G401.6 (cell line): Measurements from ENCODE around the gene LMNA.
A peak's percentile ranks its signal among the peaks of the same experiment; 100 is the strongest.
"Not testable (repeated sequence)": the region's sequence is repeated elsewhere in the genome, so short reads cannot be mapped to it uniquely, and the experiment has no call there.

Experiments
- FAIRE-seq: peaks from 2 replicates; lab custom pipeline; 2012; peaks lifted over from hg19 to GRCh38; lab: Jason Lieb, UNC

The LMNA gene

GRCh38 chr1:156104861-156105832, 9.4 kb upstream of the LMNA start:
- FAIRE-seq: peak; percentile 94

DNA sequence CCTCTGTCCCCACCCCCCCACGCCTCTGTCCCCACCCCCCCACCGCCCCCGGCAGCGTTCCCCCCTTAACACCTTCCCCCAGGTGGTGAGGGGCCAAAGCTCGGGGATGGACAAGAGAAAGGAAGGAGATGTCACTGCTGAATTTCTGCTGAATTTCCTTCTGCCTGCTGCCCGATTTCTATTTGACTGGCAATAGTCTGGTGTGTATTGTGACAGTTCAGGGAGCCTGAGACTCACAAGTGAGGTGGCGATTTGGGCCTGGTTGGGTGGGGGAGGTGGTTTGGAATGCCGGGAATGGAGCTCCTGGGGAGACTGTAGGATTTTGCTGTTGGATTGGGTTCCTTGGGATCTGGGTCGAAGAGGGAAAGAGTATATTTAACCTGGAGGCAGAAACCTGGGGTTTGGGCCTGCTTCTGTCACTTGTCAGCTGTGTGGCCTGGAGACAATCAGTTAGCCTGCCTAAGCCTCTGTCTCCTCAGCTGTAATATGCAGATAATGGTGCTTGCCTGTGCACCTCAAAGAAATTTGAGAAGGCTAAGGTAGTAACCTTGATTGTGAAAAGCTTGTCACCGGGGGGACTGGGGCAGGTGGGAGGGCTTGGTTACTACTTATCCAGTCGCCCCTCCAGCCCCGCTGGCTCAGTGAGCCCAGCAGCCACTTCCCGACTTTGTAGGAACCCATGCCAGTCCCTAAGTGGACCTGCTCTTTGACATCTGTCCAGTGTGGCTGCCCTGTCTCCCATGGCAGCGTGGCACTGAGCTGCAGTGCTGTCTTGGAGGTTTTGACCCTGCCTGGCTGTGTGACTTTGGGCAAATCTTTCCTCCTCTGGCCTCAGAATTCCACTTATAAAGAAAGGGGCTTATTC, 7.7 kb upstream of the LMNA start:
- no peak for FAIRE-seq

GRCh38 chr1:156108057-156108456, 6.5 kb upstream of the LMNA start:
- no peak for FAIRE-seq

- FAIRE-seq: no peak
Measured at GRCh38 chr1:156108664-156109241, 5.8 kb upstream of the LMNA start.

- FAIRE-seq: no peak
Measured at GRCh38 chr1:156110252-156110651, 4.3 kb upstream of the LMNA start.

DNA sequence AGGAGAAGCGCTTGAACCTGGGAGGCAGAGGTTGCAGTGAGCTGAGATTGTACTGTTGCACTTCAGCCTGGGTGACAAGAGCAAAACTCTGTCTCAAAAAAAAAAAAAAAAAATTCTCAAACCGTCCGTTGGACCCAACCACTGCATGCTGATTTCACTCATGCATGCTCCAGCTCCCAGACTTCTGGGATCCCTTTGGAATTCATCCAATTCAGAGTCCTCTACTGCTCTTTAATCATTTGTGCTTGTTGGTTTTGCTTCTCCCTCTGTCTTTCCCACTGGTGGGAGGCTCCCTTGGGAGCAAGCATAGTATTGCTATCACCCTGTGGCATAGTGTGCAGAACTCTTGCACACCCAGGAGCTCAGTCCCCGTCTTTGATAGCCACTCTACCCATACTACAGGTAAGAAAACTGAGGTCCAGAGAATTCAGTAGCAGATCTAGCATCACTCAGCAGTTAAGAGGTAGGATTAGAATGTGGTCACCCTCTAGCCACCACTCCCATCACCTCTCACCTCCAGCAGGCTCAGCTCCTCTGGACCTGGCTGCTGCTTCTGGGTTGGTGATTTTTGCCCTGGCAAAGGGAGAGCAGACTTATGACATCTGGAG, 3.1 kb upstream of the LMNA start:
- FAIRE-seq: no peak

GRCh38 chr1:156112276-156113137, 2.0 kb upstream of the LMNA start:
- no peak for FAIRE-seq

DNA sequence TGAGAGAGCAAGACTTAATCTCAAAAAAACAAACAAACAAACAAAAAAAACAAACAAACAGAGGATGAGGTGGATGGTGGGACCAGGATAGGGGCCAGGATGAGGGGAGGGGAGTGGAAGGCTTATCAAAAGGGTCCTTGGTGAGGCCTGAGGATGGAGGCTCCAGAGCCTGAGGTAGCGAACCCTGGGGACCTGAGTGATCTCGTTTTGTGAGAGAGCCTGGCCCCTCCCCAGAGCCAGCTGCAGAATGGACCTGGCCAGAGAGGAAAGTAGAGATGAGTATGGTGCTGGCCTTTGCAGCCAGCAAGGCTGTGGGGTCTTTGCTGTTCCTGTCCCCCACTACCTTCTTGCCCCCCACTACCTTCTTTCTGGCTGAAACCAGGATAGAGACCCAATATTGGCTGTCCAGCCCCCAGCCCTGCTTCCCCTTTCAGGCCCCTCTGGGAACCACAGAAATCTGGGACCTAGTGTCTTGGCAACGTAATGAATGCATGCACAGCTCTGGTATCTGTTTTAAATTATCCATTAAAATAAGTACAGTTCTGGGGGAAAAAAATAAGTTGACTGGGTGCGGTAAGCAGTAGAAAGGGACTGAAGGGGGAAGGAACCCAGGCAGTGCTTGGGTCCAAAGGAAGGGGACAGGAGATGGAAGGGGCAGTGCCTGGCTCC, 1.1 kb upstream of the LMNA start:
- no peak for FAIRE-seq

GRCh38 chr1:156114919-156115513, 505 bp downstream of the LMNA start:
- no peak for FAIRE-seq

DNA sequence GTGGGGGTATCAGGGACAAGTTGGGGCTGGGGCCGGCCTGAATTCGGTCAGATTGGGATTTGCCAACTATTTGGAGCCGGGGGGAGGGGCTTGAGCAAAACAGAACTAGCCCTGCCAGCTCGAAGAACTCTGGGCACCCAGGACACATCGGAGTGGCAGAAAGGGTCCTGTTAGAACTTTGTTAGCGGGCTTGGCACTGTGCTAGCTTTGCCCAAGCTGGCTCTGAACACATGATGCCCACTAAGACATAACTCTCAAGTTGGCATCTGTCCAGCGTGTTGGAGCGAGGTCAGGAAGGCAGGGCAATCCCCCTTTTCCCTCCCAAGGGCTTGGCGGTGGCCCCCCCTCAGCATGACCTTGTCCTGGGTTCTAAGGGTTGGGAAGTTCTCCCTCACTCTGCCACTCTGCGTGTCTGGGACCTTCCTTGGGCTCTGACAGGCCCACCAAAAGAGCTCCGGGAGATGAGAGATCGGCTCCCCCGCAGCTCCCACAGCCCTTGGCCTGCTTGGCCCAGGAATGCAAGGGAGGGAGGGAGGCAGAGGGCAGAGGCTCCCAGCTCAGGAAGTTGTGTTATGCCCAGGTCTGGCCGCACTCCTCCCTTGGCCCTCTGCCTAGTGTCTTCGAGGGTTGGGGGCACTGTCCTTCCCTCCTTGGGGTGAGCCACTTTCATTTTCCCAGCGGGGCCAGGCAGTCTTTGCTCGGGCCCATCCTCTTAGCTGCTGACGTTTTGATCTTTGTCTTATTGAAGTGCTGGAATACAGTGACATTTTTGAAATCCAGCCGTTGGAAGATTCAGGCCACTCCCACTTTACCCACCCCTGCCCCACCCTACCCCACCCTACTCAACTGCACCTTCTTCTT, 1.2 kb downstream of the LMNA start:
- FAIRE-seq: no peak

DNA sequence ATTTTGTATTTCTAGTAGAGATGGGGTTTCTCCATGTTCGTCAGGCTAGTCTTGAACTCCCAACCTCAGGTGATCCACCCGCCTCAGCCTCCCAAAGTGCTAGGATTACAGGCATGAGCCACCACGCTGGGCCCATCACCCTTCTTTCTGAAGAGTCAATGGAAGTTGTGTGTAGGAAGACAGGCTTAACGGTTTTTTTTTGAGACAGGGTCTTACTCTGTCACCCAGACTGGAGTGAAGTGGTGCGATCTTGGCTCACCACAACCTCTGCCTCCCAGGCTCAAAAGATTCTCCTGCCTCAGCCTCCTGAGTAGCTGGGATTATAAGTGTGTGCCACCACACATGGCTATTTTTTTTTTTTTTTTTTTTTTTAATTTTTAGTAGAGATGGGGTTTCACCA, 2.2 kb downstream of the LMNA start:
- FAIRE-seq: not testable (repeated sequence)

- FAIRE-seq: no peak
Measured at GRCh38 chr1:156117414-156118176, 3.1 kb downstream of the LMNA start.

GRCh38 chr1:156118177-156118868, 3.8 kb downstream of the LMNA start:
- FAIRE-seq: no peak

DNA sequence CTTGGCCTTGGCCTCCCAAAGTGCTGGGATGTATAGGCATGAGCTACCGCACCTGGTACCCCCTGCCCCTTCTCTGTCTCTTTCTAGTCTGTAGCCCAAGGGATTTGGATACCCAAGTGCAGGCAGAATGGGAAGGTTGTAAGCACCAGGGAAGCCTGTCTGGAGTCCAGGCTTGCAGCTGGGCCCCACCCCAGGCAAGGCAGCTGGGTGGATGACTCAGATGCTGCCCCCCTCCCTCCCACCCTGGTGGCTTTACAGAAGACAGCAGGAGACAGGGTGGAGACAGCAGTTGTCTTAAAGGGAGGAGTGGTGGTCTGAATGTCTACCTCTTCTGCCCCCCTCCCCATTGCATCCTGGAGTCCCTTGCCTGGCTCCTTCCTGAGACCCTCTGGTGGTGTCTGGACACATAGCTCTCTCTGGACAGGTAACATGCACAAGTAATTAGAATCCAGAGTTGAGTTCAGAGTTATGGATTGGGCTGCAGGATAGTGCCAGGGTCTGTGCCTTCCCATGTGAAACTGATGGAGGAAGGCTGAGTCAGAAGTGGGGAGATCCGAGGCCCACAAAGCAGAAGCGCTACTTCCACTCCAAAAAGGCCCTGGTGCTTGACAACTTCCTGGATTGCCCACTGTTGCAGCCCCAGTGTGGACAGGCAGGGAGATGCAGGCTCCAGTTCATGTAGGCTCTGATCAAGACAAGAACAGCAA, 5.1 kb downstream of the LMNA start:
- no peak for FAIRE-seq

DNA sequence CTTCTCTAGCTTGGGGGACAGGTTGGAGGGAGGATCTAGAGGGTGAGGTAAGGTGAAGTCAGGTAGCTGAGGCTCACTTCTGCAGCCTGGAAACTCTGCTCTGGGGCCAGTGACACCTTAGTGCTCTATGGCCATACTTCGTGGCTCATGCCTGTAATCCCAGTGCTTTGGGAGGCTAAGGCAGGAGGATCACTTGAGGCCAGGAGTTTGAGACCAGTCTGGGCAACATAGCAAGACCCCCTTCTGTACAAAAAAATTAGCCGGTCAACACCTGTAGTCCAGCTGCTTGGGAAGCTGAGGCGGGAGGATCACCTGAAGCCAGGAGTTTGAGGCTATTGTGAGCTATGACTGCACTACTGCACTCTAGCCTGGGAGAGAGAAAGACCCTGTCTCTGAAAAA, 5.8 kb downstream of the LMNA start:
- no peak for FAIRE-seq

DNA sequence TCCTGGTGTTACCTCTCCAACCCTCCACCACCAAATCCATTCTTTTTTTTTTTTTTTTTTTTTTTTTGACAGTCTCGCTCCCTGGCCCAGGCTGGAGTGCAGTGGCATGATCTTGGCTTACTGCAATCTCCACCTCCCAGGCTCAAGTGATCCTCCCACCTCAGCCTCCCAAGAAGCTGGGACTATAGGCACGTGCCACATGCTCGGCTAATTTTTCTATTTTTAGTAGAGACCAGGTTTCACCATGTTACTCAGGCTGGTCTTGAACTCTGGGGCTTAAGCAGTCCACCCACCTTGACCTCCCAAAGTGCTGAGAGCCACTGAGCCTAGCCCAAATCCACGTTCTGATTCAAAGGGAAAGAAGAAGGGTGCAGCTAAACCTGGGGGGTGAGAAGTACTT, 6.5 kb downstream of the LMNA start:
- not testable (repeated sequence) for FAIRE-seq

GRCh38 chr1:156121457-156121856, 6.9 kb downstream of the LMNA start:
- FAIRE-seq: no peak
